HT1080 (cell line): Measurements from ENCODE around the gene GGACT. TPM values are rescaled to one million over a fixed set of nuclear protein-coding genes. Genes with fewer than 3 reads are reported as not detected.

ENCODE experiments used
- DNase-seq: peaks from one replicate; pipeline ENCODE4 v3.0.0-alpha.2; 2015; ENCODE audit warnings: low read depth
- total RNA-seq: library from RNA; depleted of rRNA; stranded (reverse); fragments of >200 nt; shearing (Covaris generic); gene quantifications from 2 replicates; pipeline ENCODE4 v1.2.3, GENCODE V29; 2014

GGACT gene
- total RNA-seq, 1 experiment from 2014 or later, result 1.5 TPM

DNA sequence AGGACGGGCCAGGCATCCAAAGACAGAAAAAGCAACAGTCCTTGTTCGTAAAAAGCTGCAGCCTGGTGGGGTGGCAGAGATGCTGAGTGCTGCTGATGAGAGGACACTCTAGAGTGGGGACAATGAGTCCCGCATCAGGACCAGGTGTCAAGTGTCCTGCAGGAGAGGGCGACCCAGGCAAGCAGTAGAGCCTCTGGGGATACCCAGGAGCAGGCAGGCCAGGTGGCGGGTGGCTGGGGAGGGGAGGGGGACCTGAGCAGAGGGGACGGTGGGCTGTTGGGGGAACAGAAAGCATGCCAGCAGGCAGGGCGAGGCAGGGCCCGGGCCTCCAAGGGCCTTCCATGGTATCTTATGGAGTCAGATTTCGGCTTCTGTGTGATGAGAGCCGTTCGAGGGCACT is 35.8 kb downstream of the GGACT start:
- DNase-seq, result no peak

DNA sequence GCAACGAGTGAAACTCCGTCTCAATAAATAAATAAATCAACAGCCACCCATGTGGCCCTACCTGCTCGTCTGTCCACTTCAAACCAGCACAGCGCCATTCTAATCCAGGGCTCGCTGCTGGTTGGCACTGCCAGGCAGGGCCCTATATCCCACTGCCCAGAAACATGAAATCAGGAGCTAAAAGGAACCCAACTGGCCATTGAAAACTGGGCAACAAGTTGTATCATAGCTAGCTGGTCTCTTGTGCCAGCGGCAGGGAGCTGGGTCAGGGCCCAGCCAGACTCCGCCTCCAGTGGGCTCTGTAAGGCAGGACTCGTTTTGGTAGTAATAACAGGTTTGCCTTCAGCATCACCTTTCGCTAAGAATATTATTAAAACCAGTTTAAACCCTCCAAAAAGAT is 39.3 kb downstream of the GGACT start:
- DNase-seq, result no peak

DNA sequence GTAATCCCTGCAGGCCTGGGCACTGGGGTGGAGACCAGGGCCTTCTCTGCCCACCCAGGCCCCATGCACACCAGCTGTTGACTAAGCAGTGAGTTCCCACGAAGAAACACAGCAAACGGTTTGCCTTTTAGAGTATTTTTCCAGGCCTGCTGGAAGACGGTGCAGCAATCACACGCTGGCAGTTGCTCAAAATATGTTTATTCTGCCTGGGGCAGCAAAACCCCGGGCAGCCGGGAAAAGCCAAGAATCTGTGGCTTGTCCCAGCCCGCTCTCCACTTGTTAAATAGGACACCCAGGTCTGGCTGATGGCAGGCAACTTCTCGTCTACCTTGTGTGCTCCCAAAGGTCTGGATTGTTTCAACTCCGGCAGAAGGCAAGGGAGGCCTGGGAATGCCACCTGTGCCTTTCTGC is 40.8 kb downstream of the GGACT start:
- DNase-seq, result no peak

DNA sequence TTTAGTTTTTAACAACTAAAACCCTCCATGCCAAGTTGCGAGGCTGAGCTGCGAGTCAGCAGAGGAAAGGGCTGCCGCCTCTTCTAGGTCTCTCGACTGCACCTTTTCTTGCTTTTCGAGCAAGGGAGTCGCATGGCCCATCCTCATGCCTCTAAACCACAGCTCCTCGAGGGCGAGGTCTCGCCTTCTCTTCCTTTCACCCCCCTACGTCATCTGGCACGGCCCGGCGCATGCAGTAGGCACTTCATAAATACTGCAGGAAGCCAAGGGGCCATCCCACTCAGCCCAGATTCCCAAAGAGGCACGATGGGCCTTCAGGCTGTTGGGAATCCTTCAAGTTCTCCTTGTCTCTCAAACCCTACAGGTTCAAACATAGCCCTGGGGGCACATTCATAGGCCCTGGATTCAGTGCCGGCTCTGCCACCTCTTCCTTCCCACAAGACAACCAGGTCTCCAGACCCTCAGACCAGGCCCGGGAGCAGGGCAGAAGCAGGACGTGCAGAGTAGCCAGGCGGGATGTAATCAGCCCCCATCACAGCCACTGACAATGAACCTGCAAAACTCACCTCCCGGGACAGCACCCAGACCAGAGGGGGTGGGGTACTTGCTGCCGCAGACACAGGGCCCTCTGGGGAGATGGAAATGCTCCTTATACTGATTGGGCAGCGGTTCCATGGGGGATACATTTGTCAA is 41.7 kb downstream of the GGACT start:
- DNase-seq, result no peak

DNA sequence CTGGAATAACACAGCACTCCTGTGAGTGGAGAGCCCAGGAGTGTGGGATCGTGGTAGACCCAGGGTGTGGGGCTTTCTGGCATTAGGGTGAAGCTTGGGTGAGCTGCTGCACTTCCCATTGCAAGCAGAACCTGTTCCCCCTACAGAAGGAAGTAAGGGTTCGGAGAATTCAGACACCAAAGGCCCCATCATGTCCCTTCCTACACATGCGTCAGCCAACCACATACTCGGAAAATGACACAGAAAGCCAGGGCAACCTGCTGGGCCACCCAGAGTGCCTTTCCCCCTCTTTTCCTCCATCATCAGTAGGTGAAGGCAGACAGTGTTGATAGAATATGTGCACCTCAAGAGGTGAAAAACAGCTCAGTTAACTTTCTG is 42.9 kb downstream of the GGACT start:
- no peak for DNase-seq

DNA sequence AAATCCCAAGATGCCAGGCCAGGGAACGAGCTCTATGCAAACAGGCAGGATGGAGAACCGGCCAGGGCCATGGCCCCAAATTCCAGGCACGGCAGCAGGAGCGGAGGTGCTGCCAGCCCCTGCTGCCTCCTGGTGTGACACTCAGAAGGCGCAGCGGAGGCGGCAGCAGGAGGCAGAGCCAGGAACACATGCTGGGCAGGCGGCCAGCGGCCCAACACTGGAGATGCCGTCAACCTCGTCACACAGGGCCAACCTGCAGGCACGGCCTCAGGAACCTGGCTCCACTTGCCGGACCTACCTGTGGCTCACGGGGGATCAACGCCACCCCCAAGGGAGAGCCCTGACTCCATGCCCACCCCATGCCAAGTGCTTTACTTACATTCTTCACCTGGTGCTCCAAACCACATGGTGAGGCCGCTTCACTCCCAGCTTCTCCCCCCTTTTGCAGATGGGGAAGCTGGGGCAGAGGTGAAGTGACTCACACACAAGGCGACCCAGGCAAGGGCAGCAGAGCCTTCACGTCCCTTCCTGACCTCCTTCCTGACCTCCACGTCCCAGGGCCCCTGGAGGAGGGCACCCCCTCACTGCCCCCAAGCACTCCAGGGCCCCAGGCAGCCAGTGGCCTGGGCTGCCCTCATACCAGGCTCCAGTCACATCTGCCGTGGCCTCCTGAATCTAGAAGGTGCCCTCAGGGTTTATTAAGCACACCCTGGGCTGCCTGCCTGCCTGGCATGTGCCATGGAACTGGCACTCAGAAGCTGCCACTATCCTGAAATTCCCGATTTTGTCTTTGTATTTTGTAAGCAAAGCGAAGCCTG is 43.5 kb downstream of the GGACT start:
- DNase-seq, result no peak

DNA sequence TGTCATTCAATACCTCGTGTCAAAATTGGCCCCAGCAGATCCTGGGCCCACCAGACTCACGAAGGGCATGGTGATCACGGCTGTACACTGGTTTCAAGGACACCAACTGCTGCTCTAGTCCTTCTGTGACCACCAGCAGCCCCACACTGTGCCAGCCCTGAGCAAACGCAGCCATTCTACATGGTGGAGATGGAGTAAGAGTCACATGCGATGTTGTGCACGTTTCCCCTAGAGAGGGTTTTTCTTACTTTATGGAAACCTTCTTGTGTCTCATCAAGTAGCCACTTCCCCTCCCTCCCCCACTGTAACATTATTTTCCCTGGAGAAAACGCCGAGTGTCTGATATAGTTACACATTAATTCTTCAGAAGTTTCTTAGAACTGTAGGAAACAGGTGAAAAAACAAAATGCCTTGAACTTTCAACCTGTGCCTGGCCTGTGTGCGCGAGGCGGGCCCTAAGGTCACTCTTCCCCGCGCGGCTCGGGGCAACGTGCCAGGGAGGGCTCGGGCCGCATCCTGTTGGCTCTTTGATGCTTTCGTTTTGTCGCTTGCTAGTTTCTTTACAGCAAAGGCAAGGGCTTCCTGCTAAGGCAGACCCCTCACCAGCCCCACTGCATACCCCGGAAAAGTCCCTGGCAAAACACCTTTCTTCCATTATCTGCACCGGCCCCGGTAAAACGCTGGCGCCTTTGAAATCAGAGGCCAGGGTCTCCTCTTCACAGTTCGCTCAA is 44.6 kb downstream of the GGACT start:
- no peak for DNase-seq

DNA sequence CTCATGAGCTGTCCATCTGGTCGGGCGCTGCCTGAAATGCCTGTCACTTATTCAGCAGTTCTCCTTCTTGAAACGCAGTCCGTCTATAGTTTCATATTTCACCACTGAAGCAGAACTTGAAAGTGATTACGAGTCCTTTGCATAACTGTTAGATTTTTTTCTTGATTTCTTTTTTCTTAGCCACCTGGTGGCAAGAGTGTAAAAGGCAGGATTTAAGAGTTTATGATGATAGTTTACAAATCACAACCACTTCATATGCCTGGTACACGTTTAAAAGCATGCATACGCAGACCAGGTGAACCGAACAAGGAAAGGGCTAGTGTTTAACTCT is 45.8 kb downstream of the GGACT start:
- peak; percentile 62 for DNase-seq

DNA sequence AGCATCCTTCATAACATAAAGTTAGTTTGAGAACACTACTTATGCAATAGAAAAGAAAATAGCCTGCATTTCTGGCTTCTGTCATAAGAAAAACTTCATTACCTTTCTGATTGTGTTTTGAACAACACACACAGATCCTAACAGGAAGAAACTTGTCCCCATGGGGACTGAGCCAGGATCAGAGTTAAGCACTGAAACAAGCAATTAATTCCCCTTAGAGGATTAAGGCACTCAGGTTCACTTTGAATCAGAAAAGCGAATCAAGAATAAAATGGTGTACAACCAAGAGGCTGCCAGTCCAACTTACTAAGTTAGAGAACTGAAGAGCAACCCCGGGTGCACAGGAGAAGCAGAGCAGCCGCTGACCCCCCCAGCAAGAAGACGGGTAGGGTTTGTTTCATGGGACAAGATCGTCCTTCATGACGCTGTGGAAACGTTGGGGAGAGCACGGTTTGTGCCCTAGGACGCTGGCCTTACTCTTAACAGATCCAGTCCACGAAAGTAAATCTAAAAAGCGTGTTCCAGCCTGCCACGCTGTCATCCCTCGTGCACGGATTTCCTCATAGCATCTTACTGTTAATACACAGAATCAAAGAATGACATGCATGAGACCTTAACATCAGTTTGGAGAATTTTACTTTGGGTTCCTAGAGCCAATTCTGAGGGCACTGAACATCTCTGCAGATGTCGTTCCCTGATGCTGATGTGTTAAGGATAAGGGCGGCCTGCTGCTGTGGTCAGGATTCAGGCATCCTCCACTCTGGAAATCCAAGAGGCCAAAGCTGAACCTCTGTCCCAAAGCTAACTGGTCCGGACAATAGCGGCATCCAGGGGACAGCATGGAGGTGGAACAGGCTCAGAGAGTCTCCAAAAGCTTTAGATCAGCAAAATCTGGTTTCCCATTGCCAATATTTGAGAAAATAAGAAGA is 46.4 kb downstream of the GGACT start:
- DNase-seq, result no peak

DNA sequence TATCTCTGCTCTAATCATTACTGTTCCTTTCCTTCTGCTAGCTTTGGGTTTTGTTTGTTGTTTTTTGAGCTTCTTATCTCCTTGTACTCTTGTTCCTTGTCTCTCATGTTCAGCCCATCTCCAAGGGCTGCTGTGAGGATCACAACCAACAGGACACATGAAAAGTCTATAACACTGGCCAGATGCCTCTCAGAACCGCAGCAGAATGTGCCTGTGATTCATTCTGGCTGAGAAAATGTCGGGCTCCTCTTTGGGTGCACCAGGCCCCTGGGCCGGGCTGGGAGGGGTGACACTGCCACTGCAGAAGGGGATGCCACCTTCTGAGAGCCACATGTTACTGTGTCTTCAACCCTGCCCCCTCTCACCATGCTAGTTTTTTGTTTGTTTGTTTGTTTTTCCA is 48.0 kb downstream of the GGACT start:
- DNase-seq, result no peak

DNA sequence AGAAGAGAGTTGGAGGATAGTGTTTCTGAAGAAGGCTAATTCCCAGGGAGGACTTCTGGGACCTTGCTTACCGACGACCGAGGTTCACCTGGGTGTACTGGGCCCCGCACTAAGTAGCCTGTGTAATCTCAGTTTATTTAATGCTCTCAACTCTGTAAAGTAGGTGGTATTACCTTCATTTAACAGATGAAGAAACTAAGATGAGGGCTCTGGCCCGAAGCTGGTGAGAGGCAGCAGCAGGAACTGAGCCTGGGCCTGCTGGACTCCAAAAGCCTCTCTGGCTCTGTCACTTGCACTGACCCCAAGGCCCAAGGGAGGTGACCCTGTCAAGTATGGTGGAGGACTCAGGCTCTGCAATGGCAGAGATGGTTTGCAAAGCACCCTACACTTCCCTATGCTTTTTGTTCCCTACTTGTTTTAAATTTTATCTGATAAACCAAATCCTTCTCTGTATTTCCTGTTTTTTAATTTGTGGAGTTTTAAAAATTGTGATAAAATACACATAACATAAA is 50.6 kb downstream of the GGACT start:
- no peak for DNase-seq

DNA sequence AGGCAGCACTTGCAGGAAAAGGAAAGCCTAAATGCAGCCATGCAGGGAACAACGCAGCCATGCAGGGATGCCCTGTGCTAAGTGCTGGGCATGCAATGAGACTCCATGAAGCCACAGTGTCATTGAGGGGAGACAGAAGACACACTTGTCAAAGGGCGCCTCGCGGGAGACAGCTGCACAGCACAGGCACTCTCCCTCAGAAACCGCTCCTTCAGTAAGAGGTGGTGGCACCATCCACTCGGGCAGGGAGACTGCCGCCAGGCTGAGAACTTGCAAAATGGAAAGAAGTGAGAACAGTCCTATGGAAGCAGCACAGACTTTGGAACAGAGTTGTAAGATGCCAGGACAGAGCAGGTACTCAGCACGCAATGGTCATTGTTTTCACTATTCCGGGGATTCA is 51.1 kb downstream of the GGACT start:
- no peak for DNase-seq

DNA sequence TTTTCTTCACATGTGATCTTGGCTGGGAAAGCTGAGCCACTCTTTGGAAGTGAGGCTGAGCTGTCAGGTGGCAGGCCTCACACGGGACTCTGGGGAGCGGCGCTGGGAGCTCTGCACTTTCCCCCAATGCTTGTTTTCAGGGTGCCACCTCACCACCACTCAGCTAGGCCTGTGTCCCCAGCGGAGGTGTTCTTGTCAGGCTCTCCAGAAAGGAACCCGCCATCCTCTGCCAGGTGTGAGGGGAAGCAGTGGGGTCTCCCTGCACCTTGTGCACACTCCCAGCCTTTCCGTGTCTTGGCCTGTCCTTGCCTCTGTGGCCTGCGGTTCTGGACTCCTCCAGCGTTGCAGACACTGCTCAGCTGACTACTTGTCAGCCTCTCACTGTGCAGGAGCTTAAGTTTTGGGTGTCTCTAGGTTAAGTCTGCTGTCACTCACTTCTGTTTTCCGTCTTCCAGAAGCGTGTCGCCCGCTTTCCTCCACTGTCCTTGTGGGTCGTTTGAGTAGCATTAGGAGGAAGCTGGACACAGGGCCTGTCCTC is 51.9 kb downstream of the GGACT start:
- DNase-seq, result no peak

DNA sequence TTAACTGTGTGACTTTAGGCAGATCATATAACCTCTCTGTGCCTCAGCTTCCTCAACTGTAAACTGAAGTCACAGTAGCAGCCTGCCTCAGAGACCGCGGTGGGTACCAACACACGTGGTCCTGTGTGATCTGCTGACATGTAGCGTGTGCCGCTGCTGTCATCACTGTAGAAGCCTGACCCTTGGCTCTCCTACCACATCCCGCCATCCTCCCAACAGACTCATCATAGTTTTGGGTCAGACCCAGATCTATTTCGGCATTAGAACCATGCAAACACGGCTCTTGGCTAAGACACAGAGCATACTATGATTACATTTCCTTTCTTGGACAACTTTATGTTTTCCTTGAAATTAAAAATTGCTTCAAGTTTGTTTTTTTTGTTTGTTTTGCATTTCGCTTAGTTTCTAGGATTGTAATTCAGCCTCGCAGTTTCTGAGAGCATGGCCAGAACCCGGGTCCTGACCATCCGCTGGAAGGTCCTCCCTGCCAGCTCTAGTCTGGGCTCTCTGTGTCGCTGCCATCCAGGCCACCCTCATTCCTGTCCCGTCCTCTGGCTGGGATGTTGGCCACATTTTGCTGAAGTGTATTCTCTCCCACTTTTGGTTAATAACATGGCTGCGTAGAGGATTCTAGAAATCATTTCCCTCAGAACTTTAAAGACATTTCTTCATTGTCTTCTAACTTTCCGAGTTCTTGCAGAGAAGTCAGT is 53.0 kb downstream of the GGACT start:
- DNase-seq, result no peak

DNA sequence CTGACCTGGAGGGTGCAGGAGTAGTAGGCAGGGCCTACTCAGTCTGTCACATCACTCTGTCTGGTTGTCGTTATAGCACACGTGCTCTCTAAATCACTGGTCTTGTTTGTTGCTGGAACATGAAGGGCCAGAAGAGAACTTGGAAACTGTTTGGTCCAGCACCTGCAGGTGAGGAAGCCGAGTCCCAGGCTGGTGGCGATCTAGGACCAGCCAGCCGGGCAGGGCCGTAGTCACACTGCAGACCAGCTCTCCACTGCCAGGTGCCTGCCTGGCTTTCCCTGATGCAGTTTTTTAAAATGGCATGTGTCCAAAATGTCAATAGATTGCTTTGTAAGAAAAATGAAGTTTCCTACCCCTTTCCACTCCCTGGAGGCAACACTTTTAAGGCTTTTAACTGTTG is 53.7 kb downstream of the GGACT start:
- DNase-seq, result no peak

DNA sequence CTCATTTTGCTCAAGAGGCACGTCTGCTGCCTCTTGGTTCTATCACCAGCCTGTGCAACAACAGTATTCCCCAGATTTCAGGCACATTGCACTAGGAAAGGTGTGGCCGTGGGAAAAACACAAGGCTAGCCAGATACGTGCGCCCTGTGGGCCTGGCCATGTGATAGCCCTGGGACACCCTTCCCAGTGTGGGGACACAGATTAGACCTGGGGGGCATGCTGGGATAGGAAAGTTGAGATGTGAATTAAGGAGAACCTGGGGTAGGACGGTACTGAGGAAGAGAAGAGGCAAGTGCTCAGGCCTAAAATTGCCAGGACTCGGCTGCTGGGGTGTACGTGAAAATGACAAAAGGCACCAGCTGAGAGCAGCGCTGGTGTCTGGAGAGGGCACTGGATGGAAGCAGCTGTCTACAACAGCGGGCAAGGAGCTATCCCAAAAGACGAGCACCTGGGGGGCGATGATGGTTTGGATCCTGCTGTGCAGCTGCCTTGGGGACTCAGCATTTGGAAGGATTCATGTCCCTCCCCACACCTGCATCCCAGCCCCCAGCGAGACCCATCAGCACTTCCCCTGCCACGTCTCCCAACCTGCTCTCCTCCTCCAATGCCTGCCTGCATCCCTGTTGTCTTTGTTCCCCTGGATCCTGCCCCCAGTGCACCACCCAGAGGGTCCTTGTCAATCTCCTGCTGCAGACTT is 54.3 kb downstream of the GGACT start:
- no peak for DNase-seq

DNA sequence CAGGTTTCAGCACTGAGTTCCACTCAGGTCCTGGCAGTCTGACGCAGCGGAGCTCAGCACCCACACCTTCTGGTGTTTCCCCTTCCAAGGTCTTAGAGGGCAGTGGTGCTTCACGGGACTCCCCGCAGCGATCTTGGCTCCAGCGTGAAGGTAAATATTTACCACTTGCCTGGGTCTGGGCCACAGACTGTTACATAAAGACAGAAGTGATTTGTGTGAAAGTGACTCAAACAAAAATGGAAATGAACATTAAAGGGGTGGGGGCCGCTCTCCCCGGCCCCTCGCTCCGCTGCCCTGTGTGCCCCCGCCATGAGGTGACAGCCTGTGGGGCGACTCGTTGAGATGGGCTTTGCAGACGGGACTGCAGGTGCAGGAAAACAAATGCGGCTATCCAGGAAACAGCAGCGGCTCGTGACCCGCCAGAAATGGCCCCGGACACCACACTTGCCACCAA is 55.0 kb downstream of the GGACT start:
- DNase-seq, result no peak

DNA sequence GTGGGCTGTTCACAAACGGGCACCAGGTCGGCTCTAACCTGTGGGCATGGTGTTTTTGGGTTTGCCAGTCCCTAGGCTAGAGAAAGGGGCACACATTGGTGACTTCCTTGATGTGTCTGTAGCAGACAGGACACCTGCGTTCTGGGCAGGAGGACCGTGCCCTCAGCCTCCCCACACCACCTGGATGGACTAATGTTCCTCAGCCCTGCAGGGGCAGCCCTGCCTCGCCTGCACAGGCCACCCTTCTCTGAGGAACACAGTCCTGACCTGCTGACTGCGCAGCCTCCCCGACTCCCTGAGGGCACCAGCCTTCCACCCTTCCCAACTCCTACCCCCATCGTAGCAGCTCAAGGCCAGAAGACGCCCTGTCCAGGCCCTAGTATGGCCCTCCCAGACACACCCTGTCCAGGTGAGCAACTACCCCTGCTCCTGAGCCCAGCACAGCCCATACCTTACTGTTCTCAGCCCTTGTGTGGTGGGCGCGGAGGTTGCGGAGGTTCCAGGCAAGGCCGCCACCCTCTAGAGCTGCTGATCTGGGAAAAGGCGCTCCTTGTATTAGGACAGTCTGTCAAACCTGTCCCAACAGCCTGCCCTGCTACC is 55.7 kb downstream of the GGACT start:
- DNase-seq, result no peak

DNA sequence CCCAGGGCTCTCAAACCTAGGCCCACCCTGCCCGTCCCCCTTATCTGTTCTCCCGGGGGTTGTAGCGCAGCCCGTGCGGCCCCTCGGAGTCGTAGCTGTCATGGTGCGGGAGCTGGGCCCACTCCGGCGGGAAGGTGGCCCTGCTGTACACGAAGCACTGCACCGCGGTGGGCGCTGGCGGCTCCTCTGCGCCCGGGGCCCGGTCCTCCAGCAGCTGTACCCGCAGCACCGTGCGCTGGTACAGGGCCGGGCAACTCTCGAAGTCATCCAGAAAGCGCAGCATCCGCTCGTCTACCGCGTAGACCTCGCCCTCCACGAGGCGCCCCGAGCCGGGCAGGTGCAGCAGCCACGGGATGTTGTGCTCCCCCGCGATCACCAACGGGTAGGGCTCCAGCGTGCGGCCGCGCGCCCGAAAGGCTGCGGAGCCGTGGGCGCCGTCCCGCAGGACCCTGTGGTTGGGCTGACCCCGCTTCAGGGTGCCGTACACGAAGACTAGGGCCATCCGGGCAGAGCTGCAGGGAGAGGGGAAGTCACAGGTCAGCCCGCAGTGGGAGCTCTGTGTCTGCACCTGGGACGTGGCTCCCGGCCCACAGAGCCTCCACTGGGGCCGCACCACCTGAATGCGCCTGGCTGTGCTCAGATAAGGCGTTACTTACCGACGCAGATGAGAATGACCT is 56.4 kb downstream of the GGACT start:
- DNase-seq, result no peak
